Muscle of arm (tissue), 14 donors: ENCODE measurements around the gene TRIM29. TPM values are rescaled to one million over a fixed set of nuclear protein-coding genes. Genes with fewer than 3 reads are reported as not detected.
"Not testable (repeated sequence)": the region's sequence is repeated elsewhere in the genome, so short reads cannot be mapped to it uniquely, and the experiment has no call there.

ENCODE experiments used
- DNase-seq: peaks from one replicate; pipeline ENCODE4 v3.0.0-alpha.2; 2013
- long read RNA-seq, 11 donors: transcript quantifications; one replicate each; lab custom pipeline, GENCODE V29; 2026
- polyA plus RNA-seq, 12 donors: library from polyadenylated mRNA; unstranded; fragments of 120-200 nt; gene quantifications; one replicate each; pipeline ENCODE4 v1.2.1, GENCODE V29; 2013; ENCODE audit not compliant: insufficient read length in 12 of 12

Gene TRIM29, protein sequence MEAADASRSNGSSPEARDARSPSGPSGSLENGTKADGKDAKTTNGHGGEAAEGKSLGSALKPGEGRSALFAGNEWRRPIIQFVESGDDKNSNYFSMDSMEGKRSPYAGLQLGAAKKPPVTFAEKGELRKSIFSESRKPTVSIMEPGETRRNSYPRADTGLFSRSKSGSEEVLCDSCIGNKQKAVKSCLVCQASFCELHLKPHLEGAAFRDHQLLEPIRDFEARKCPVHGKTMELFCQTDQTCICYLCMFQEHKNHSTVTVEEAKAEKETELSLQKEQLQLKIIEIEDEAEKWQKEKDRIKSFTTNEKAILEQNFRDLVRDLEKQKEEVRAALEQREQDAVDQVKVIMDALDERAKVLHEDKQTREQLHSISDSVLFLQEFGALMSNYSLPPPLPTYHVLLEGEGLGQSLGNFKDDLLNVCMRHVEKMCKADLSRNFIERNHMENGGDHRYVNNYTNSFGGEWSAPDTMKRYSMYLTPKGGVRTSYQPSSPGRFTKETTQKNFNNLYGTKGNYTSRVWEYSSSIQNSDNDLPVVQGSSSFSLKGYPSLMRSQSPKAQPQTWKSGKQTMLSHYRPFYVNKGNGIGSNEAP
- polyA plus RNA-seq = 100 to 1,000 TPM in 1 of 12 donors, 10 to 100 TPM in 2, 1 to 10 TPM in 1, under 1 TPM in 6, not detected in 2; 0.16 to 239 (median 0.88) TPM
- long read RNA-seq, donor 1 = 0 reads
- long read RNA-seq, donor 2 = 0 reads
- long read RNA-seq, donor 3 = 0 reads
- long read RNA-seq, donor 4 = 0 reads
- long read RNA-seq, donor 5 = 0 reads
- long read RNA-seq, donor 6 = 0 reads
- long read RNA-seq, donor 7, partial matches to known transcripts = 0 of 1 reads
- long read RNA-seq, donor 7, other reads (novel, unspliced or antisense) = 0 of 1 reads
- long read RNA-seq, donor 8 = 0 reads
- long read RNA-seq, donor 9, partial matches to known transcripts = 0 of 3 reads
- long read RNA-seq, donor 9, other reads (novel, unspliced or antisense) = 0 of 3 reads
- long read RNA-seq, donor 10 = 0 reads
- long read RNA-seq, donor 11 = 0 reads

DNA sequence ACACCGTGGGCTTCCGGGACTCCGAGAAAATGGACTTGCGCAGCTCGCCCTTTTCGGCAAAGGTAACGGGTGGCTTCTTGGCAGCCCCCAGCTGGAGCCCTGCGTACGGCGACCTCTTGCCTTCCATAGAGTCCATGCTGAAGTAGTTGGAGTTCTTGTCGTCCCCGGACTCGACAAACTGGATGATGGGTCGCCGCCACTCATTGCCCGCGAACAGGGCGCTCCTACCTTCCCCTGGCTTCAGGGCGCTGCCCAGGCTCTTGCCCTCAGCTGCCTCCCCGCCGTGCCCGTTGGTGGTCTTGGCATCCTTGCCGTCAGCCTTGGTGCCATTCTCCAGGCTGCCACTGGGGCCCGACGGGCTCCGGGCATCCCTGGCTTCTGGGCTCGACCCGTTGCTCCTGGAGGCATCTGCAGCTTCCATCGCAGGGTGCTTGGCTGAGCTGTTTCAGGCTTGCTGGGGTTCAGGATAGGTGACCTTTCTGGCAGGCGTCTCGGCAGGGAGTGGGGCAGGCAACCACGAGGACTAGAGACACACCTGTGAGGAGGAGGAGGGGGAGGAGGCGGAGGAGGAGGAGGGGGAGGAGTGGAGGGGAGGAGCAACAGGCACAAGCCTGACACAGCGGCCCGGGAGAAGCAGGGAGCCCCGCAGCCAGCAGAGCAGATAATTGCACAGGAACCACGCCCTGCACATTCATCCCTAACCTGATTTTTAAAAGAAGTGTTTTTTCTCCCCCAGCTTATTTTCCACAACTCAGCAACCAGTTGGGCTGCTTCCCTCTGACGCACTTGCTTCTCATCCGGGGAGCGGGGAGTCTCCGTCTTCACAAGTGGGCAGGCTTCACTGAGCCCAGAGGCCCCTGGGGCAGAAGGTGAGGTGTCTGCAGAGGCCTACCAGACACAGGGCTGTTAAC lies at the start of gene TRIM29:
Gene TRIM29, minus strand, starts transcription at position 503 of the 911 bp plus-strand sequence. Its CDS starts 82 bp downstream, at position 421.
- DNase-seq = no peak

- peak; percentile 89 for DNase-seq
These were observed 49.1 kb upstream of the TRIM29 start for GRCh38 chr11:120186774-120187591.

- no peak for DNase-seq
These were observed 48.5 kb upstream of the TRIM29 start for GRCh38 chr11:120186456-120186773.

GRCh38 chr11:120185706-120186455 lies 48.0 kb upstream of the TRIM29 start:
- DNase-seq = peak; percentile 97

DNA sequence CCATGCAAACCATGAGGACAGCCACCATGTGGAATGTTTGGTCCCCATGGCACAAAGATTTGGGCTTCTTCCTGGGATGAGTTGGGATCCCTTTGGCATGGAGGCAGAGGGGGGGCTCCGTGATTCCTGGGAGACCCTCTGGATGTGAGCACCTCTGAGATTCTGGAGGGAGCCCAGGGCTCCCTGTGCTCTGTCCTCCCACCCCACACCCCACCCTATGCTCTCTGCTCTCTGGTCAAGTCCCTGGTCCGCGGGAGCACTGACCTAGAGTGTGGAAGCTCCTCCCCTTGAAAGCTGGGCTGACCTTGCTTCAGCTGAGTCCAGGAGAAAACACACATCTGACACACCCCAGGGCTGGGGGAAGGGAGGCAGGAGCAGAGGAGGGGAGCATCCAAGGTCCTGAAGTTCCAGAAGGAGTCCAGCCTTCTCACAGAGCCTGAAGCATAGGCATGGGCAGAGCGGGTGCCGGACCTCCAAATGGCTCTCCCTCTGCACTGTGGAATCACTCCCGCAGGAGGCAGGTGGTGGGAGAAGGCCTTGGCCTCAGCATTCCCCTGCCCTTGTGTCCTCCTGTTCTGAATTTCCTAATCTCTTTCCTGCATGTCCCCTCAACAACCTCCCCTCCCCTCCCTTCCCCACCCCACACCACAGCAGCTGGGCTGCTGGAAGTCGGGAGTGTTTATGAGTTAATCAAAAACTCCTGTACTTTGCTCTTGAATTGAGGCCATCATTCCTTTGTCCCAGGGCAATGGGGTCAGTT lies 47.2 kb upstream of the TRIM29 start:
- DNase-seq = peak; percentile 90

GRCh38 chr11:120184371-120184945 lies 46.5 kb upstream of the TRIM29 start:
- peak; percentile 81 for DNase-seq

DNA sequence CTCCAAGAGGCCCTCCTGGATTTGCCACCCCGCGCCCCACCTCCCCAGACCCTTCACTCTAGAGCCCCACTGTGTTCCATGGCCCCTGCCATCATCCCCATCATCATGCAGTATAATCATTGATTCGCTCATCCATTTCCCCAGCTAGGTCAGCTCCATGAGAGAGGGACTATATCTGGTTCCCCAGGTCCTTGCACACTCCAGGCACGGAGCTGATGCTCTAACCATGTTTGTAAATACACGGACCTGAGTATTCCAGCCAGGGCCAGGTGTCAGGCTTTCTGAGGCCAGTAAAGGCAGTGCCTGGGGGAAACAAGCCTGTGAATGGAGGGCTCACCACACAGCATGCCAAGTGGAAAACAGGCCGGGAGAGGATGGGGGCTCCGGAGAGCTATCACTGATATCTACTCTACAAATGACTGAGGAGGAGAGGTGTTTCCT lies 45.8 kb upstream of the TRIM29 start:
- no peak for DNase-seq

- no peak for DNase-seq
These were observed 45.0 kb upstream of the TRIM29 start for GRCh38 chr11:120182790-120183491.

DNA sequence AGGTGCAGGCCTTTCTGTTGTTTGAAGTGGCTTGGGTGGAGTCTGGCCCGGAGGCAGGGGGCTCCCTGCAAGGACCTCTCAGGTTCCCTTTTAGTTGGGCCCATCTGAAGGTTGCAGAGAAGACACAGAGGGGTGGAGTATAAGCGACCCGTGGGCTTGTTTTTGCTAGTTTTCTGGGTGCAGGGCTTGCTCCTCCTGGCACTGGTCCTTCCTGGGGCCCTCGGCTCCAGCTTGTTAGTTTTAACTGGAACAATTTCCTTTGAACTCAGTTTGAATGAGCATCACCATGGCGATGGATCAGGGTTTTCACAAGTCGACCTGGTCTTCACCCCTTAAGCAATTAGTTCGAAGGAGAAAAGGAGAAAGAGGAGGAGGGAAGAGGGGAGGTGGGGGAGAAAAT lies 44.5 kb upstream of the TRIM29 start:
- no peak for DNase-seq

DNA sequence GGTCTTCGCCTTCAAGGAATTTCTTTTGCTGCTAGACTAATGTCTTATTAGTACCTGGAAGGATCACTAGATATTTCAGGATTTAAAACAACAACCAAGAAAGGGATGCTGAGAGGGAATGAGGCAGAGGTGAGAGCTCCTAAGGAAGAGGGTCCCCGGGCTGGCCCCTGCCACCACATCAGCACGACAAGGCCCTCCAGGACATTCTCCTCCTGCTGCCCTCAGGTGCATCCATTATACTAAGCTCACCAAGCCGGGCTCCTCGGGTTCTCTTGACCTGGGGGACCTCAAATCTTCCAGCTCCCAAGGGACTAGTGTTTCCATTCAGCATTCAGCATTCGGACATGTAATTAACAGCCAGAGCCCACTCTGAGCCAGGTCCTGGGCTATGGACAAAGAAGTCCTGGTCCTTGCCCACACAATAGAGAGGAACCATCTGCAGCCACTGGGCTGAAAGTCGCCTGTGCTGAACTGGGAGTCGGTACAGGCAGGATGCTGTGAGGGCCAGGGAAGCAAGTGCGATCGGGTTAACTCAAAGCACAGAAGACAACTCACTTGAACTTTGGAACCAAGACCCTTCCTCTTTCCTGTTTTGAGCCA lies 43.6 kb upstream of the TRIM29 start:
- no peak for DNase-seq

DNA sequence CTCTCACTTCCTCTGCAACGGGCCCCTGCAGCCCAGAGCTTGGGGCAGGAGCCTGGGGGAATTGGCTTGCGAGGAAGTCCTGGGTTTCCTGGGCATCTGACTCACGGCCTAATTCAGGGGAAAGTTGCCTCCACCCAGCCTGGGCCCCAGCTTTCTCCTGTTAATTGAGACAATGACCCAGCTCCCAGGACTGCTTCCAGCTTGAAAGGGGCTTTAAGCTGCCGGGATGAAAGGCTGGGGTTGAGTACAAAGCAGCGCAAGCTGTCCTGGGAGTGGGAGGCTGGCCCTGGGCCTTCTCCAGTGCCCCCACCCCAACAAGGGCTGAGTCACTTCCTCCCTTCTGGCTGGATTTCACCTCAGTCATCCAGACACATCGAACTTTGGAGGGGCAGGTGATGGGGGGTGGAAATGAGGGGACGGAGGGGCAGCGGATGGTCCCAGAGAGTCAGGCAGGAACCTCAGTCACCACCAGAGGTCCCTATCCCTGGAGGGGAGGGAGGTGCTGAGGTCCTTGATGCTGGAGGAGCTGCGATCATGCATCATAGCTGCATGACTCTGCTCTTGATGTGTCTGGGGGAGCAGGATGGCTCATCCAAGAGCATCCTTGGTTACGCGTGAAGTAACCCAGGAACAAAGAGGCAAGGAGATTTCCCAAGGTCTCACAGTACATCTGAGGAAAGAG lies 42.8 kb upstream of the TRIM29 start:
- no peak for DNase-seq

GRCh38 chr11:120180063-120180462 lies 42.1 kb upstream of the TRIM29 start:
- DNase-seq = not testable (repeated sequence)

DNA sequence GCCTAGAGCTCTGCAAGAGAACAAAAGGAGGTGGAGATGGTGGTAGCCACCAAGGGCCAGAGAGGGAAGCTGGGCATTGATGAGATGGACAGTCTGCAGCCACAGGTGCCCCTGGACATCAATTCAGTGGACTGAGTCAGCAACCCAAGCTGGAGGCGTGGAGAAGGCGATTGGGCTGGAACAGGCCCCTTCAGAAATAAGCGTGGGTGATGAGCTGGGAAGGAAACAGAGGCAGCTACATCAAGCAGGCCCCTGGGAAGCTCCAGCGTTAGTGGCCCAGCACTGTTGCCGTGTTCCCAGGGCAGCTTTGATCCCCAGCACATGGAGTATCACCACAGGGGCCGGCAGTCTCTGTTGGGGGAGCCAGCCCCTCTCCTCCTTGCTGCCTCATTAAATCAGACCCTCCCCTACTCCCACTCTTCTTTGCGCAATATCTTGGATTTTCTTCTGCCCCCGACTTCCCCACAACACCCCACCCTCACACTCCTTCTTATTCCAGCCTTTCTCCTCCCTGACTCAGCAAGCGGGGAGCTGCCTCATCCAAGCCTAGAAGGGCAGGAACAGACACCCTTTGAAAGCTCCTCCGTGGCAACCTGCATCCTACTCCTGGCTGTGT lies 41.3 kb upstream of the TRIM29 start:
- DNase-seq = no peak

DNA sequence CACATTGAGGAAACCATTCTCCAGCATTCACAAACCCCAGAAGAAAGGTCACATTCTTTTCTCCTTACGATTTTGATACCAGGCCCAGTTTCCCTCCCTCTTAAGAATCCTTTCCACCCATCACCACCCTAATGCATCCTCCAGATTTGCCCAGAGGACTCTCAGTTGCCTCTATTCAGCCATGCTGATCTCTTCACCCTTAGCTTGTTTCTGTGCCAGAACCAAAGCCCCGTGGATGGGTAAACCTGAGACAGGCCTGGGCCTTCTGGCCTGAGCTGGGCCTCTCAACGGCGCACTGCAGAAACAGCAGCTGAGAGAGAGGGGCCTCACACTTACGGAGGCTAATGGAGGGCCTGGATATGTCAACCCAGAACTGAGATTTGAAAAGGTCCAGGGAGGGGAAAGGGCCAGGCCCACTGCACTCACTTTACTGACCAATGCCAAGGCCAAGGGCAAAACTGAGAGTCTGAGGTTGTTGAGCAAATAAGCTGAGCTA lies 40.7 kb upstream of the TRIM29 start:
- no peak for DNase-seq

DNA sequence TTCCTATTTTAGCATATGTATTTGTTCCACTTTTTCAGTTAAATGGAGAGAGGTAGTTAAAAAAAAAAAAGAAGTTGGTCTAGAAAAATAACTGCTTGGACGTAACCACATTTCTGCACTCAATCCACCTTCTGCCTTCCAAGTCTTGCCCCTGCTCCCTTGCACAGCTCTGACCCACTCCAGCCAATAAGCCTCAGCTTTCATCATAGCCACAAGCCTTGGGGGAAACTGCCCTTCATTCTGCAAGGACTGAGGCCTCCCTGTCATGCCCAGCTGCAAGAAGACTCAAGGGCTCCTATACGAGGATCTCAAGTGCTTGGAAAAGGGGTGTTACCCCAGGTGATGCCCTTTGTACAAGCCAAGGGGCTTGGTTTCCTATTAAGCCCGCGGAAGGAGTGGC lies 37.0 kb upstream of the TRIM29 start:
- no peak for DNase-seq

DNA sequence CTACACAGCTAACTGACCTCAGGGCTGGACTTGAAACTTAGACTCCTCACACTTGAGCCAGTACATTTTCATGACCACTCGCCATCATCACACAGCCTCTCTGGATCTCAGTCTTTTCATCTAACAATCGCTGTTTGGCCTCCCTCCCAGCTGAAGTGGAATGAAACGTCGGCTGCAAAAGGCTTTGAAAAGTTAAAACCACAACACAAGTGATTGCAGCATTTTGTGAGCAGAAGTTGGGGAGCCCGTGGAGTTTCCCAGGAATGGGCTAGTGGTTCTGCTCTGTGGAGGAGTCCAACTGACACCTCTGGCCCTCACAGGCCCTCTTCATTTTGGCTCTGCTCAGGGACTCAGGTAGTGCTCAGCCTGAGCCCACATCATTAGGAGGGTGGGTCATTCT lies 35.9 kb upstream of the TRIM29 start:
- no peak for DNase-seq
